ENCODE data around the gene CHDH.

DNA sequence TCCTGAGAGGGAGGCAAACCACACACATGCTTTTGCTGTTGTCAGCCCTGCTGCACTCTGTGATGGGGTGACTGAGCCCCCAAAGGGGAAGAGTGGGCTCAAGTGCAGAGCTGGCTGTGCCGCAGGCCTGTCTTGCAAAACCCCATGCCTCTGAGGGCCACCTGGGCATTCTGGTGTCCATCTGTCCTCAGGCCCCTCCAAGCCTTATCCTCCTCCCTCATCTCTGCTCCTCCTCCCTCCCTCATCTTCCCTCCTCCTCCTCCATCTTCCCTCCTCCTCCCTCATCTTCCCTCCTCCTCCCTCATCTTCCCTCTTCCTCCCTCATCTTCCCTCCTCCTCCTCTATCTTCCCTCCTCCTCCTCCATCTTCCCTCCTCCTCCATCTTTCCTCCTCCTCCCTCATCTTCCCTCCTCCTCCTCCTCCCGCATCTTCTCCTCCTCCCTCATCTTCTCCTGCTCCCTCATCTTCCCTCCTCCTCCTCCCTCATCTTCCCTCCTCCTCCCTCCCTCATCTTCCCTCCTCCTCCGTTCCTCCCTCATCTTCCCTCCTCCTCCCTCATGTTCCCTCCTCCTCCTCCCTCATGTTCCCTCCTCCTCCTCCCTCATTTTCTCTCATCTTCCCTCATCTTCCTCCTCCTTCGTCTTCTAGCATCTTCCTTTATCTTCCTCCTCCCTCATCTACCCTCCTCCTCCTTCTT is 40.6 kb downstream of the CHDH start:
- TF ChIP-seq, protein P1, sequence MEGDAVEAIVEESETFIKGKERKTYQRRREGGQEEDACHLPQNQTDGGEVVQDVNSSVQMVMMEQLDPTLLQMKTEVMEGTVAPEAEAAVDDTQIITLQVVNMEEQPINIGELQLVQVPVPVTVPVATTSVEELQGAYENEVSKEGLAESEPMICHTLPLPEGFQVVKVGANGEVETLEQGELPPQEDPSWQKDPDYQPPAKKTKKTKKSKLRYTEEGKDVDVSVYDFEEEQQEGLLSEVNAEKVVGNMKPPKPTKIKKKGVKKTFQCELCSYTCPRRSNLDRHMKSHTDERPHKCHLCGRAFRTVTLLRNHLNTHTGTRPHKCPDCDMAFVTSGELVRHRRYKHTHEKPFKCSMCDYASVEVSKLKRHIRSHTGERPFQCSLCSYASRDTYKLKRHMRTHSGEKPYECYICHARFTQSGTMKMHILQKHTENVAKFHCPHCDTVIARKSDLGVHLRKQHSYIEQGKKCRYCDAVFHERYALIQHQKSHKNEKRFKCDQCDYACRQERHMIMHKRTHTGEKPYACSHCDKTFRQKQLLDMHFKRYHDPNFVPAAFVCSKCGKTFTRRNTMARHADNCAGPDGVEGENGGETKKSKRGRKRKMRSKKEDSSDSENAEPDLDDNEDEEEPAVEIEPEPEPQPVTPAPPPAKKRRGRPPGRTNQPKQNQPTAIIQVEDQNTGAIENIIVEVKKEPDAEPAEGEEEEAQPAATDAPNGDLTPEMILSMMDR (IDR thresholded peaks at IDR 0.05 in 8 of 11, conservative IDR thresholded peaks at IDR 0.05 in 3 of 11) = no peak
- TF ChIP-seq POLR2A (IDR thresholded peaks at IDR 0.05) = no peak
- TF ChIP-seq POLR2AphosphoS5 (IDR thresholded peaks at IDR 0.05) = no peak
